Activated naive CD4-positive, alpha-beta T cell treated with anti-CD3 and anti-CD28 coated beads, Interleukin-2, amount 50 U/mL, for 16 hours (primary cell): Measurements from ENCODE around the gene CUBN.
A peak's percentile ranks its signal among the peaks of the same experiment; 100 is the strongest.

Experiments
- DNase-seq: peaks from one replicate; pipeline ENCODE4 v3.0.0-alpha.2; 2020

Gene CUBN

GRCh38 chr10:17129741-17130140 lies at the start of gene CUBN:
Gene CUBN (minus strand): TSS chr10:17129811. CDS start chr10:17129765, 46 bp downstream.
- no peak for DNase-seq

GRCh38 chr10:17179002-17179401 lies 49.4 kb upstream of the CUBN start:
- no peak for DNase-seq

- no peak for DNase-seq
Observed at GRCh38 chr10:17178006-17178405, 48.4 kb upstream of the CUBN start.

GRCh38 chr10:17177014-17177413 lies 47.4 kb upstream of the CUBN start:
- DNase-seq: no peak

DNA sequence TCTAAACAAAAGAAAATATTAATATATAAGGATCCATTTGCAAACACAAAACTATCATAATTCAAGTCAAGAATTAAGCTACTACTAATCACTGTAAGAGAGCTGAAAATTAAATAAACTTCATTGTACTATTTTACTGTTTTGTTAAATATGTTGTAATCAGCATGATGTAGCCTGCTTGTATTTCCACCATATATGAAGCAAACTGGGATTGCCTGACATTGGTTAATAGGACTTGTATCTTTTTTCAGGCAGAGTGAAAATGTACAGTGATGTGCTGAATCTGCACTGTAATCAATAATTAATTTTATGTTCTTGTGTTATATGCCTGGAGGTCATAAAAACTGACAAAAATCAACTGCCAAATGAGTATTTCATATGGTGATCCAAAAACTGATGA lies 46.5 kb upstream of the CUBN start:
- no peak for DNase-seq

- DNase-seq: no peak
Observed at GRCh38 chr10:17175551-17175950, 45.9 kb upstream of the CUBN start.

DNA sequence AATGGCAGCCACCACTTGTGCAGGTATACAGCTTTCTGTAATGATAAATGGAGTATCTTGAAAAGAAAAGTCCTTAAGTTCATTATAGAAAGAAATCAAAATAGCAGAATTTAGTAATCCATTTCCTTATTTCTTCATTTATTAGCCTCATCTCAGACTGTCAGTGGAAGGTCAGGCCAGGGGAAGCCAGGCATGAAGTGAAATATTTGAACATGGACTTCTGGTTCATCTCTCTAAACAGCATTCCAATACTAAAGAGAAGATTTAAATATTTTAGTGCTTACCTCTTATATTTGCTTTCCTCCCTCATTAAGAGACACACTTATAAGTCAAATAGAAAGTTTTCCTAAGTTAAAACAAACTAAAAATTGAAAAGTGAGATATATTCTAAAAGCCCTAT lies 45.0 kb upstream of the CUBN start:
- no peak for DNase-seq

DNA sequence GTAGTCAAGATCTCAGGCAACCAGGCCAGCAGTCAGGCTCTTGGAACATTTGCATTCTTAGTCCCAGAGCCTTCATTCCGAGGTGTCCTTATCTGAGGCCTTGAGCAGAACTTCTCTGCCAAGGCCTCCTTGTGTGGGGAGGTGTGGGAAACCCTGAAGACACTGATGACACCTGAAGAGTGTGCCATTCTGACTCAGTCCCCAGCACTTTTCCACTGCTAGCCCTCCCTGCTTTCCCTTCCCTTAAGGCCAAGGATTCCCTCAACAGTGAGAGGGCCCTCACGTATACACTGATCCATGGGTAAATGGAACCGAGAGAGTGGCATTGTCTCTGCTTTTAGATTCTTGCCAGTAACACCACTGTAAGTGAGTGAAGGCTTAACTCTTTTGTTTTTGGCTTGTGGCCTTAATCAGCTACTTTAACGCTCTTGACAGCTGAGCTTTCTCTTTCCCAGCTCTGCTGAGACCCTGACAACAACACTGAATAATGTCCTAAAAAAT lies 41.6 kb upstream of the CUBN start:
- no peak for DNase-seq

- no peak for DNase-seq
Observed at GRCh38 chr10:17169803-17170202, 40.2 kb upstream of the CUBN start.

GRCh38 chr10:17166699-17167098 lies 37.1 kb upstream of the CUBN start:
- DNase-seq: no peak

GRCh38 chr10:17162828-17163227 lies 33.2 kb upstream of the CUBN start:
- no peak for DNase-seq

DNA sequence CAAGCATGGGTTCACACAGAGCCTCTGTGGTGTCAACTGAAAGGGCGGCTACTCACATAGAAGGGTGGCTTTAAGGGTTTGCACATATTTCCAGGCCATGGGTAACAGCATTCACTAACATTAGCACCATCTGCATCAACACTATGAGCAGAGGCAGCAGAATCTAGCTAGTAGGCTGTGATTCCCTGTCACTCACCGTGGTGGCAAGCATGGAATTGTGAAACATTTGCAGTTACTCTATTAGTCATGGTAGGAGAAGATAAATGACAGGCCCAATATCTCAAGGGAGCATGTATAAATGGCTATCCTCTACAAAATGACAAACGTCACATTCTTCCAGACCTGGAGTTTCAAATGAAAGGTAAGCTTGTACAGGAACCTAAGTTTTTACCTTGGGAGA lies 32.2 kb upstream of the CUBN start:
- DNase-seq: no peak

DNA sequence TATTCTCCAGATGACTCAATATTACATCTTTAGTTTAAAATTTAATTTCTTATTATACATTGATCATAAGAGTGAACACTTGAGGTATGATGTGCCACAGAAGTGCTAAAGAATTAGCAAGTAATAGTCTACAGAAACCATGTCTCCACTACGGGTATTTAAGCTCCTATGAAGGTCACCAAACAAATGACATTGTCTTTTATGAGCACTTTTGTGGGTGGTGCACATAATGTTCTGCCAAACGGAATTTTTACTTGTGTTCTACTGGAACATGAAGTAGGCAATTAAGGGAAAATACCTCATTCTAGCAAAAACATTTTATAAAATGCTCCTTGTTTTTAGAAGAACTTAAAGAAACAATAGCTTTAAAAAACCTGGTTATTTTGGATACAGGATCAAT lies 27.4 kb upstream of the CUBN start:
- no peak for DNase-seq

DNA sequence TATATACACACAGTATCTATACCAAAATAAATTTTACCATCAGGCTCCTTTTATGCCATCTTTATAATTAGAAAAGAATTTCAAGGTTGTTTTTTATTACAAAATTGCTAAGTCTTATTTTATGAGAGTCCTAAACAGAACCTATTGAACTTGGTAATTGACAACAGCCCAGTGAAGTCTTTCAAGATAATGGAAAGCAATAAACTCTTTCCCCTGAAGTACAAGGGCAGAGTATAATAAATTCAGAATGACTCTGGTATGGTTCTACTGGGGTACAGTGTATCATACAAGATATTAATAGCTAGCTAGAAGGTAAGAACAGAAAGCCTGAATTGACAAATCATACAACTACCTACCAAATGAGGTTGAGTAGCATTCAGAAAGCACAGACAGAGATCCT lies 26.2 kb upstream of the CUBN start:
- DNase-seq: no peak

DNA sequence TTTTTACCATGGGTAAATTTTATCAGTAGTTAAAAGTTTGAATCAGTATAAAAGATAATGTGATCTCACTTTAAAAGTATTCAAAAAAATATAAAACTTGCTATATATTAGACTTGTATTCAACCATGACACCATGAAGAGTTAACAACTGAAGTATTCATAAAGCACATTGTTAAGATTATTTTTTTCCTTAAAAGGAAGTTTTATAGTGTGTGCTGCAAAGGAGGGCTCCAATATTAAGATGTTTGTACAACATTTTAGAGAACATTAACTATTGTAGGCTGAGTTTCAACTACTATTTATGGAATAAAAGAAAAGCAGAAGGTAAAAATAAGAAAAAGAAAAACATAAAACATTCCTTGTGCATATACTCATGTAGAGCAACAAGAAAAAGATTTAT lies 24.5 kb upstream of the CUBN start:
- DNase-seq: no peak

GRCh38 chr10:17153321-17153720 lies 23.7 kb upstream of the CUBN start:
- DNase-seq: no peak

DNA sequence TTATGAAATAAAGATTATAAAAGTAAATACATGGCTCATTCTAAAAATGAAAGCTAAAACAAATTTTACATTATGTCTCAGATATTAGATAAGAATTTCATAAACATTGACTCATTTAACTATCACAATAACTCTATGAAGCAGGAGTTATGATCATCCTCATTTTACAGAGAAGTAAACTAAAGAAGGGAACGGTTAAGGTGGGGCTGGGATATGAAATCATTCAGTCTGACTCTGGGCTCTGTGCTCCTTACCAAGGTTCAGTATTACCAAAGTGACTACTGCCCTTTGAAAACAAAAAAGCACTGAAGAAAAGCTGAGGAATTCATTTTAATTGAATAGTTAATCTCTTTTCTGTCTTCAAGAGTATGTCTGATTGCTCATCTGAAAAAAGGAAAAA lies 22.1 kb upstream of the CUBN start:
- DNase-seq: no peak

GRCh38 chr10:17147884-17148489 lies 18.4 kb upstream of the CUBN start:
- DNase-seq: no peak

DNA sequence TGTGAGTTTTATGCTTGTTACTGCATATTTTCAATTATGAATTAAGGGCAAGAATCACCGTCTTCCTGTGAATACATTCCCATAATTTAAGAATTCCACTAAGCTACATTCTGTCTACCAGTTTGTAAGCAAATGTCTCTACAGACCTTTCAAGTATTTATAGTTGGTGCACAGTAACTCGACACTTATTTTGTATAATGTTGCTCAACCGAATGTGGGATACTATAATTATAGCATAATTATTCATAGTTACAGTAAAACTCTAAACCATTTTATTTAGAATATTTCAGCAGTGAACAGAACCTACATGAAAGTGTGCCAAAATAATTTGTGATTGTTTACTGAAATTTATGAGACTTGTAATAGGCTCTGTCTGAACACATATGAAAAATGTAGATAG lies 17.3 kb upstream of the CUBN start:
- DNase-seq: no peak

- DNase-seq: no peak
Observed at GRCh38 chr10:17145239-17145638, 15.6 kb upstream of the CUBN start.

DNA sequence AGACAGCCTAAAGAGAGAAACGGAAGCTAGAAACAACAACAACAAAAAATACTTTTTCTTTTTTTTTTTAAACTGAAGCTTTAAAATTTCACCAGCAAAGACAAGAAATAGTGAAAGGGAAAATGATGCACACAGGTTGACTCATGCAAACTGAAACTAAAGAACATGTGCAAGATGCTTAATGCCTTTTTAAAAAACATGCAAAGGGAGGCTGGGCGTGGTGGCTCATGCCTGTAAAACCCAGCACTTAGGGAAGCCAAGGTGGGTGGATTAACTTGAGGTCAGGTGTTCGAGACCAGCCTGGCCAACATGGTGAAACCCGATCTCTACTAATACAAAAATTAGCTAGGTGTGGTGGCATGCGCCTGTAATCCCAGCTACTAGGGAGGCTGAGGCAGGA lies 15.1 kb upstream of the CUBN start:
- DNase-seq: peak; percentile 69

DNA sequence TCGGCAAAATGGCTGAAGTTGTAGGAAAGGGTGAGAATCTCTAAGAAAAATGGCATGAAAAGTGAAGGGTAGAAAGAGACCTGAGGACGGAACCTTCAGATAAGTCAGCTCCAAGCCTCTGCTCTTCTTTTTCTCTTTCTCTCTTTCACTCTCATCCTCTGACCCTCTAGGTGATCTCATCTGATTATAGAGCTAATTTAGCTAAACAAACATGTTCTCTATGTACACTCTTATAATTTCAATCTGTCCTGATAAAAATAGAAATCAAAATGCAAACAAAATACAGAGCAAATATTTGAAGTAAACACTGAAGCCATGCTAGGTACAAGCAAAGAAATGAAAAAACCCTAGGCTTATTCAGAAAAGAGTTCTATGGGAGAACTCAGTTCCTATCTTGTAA lies 14.4 kb upstream of the CUBN start:
- no peak for DNase-seq

GRCh38 chr10:17143055-17143690 lies 13.6 kb upstream of the CUBN start:
- DNase-seq: no peak

DNA sequence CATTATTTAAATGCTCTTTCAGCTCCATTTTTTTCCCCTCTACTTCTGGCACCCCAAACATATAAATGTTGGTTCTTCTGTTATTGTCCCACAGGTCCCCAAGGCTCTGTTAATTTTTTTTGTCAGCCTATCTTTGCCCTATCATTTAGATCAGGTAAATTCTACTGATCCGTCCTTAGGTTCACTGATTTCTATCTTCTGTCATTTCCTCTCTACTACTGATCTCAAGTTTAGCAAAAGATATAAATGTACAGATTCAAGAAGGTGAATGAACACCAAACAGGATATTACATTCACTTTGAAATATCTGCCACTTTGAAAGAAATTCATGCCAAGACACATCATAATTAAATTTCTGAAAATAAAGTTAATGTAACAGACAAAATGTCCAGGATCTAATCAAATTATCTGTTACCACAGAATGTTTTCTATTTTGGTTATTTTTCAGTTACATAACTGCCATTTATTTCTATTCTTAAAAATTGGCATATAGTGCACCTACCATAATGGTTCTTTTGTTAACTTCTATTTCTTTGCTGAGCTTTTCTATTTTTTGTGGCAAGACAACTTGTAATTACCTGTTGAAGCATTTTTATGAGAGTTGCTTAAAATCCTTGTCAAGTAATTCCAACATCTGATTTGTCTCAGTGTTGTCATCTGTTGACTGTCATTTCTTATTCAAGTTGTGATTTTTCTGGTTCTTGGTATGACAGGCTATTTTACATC lies 12.1 kb upstream of the CUBN start:
- no peak for DNase-seq
